Measurements from ENCODE around the gene CHRNB2. TPM values are rescaled to one million over a fixed set of nuclear protein-coding genes. Genes with fewer than 3 reads are reported as not detected.

CHRNB2 gene
- total RNA-seq, 1 donor from 2014 or later: not detected

DNA sequence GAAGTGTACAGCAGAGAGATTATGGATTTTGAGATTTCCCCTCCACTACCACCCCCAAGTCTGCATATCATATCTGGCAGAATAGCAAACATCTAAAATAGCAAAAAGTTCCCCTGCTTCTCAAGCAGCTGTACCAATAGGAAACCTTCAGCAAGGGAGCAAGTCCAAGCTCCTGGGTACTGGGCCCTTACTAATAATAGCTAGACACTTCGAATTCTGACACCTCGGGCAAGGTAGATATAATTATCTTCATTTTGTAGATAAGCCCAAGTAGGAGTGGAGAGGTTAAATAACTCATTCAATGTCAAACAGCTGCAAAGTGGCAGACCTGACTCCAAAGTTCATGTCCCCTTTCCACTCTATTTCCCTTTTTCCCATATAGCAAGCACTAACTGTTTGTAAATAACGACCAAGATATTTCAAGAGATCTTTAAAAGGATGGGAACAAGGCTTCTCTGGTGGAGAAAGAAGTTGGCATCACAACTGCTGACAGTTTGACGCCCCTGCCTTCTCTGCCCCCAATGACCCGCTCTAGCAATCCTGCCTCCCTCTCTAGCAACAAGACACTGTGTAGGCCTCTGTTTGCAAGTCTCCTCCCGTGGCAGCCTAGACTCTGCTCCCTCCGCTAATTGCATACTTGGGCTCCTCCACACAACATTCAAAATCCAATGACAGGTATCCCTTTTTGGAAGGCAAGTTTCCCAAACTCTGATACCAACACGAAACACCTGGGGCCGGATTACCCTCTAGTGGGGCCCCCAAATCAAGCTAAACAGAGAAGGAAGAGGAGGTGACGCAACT, 59.1 kb downstream of the CHRNB2 start:
- intact Hi-C loops (cut with micrococcal nuclease): no loop called here
- H3K9me3 ChIP-seq (replicated peaks): peaks cover 15% of the 10 kb centered on the region
- H3K27me3 ChIP-seq (ENCODE audit: low read depth): no peaks in the 10 kb centered on the region
- H3K4me3 ChIP-seq: peak overlapping the region; percentile 94
- peak overlapping the region; percentile 95 for H3K27ac ChIP-seq (replicated peaks)
- TF ChIP-seq, protein P1, sequence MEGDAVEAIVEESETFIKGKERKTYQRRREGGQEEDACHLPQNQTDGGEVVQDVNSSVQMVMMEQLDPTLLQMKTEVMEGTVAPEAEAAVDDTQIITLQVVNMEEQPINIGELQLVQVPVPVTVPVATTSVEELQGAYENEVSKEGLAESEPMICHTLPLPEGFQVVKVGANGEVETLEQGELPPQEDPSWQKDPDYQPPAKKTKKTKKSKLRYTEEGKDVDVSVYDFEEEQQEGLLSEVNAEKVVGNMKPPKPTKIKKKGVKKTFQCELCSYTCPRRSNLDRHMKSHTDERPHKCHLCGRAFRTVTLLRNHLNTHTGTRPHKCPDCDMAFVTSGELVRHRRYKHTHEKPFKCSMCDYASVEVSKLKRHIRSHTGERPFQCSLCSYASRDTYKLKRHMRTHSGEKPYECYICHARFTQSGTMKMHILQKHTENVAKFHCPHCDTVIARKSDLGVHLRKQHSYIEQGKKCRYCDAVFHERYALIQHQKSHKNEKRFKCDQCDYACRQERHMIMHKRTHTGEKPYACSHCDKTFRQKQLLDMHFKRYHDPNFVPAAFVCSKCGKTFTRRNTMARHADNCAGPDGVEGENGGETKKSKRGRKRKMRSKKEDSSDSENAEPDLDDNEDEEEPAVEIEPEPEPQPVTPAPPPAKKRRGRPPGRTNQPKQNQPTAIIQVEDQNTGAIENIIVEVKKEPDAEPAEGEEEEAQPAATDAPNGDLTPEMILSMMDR (IDR thresholded peaks at IDR 0.05; ENCODE audit: borderline replicate concordance): no peak
- peaks cover 63% of the 10 kb centered on the region for H3K4me1 ChIP-seq
- no peak for DNase-seq
- no peaks in the 10 kb centered on the region for H3K36me3 ChIP-seq

DNA sequence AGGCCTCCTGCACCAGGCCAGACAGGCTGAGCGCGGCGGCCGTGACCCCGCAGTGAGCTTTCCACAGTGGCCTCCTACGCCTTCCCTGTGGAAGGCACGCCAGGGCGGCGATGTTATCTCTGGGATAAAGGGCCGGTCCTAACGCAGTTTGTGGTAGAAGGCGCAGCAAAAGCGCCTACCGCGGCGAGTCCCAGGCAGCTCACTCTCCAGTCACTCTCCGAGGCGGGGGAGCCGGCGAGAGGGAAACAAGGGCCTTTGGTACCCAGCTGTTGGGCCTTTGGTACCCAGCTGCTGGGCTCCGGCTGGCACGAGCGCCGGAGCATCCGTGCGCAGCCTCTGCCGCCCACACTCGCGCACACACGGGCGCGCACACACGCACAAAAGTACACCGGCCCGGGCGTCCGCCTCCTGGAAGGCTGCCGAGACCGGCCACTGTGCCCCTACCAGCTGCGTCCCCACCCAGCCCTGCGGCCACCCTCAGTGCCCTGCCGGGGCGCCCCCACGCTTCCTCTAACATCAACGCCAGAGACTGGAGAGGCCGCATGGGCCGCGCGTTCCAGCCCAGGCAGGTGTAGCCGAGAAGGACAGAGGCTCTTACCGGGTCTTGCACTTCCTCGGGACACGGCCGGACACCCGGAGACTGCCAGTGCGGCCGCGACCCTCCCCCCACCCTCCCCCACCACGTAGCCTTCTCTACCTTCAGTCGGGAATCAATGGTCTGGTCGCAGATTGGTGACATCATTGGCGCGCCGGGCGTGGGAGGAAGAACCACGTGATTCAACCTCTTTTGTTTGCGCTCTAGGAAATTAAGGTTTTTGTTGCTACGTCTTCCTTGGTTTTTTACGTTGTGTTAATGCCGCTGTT, 59.9 kb downstream of the CHRNB2 start:
- Histone ChIP-seq H3K27ac (replicated peaks) (peak overlapping the region; percentile 95), H3K27me3 (ENCODE audit: low read depth) (no peaks in the 10 kb centered on the region), H3K4me1 (peaks cover 55% of the 10 kb centered on the region), H3K4me3 (peak overlapping the region; percentile 94), H3K36me3 (no peaks in the 10 kb centered on the region), H3K9me3 (replicated peaks) (peaks cover 15% of the 10 kb centered on the region)
- intact Hi-C loops (cut with micrococcal nuclease): no loop called here
- TF ChIP-seq, protein P1 (IDR thresholded peaks at IDR 0.05; ENCODE audit: borderline replicate concordance): no peak
- peak; percentile 93 for DNase-seq

DNA sequence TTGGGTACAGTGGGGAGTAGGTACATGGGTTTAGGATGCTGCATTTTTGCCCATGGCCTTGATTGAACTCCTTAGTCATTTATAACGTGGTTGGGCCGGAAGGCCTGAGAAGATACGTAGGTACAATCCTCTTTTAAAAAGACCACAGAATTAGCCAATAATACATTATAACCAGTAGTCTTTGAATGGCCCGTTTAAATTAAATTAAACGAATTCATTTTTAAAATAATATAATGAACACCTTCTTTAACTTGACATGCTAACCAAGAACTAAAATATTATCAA, 60.5 kb downstream of the CHRNB2 start:
- intact Hi-C loops (cut with micrococcal nuclease): no loop called here
- TF ChIP-seq, protein P1 (IDR thresholded peaks at IDR 0.05; ENCODE audit: borderline replicate concordance): no peak
- Histone ChIP-seq H3K4me3 (peak overlapping the region; percentile 94), H3K4me1 (peaks cover 49% of the 10 kb centered on the region), H3K27me3 (ENCODE audit: low read depth) (no peaks in the 10 kb centered on the region), H3K27ac (replicated peaks) (peak overlapping the region; percentile 95), H3K9me3 (replicated peaks) (peaks cover 15% of the 10 kb centered on the region), H3K36me3 (no peaks in the 10 kb centered on the region)
- DNase-seq: no peak

DNA sequence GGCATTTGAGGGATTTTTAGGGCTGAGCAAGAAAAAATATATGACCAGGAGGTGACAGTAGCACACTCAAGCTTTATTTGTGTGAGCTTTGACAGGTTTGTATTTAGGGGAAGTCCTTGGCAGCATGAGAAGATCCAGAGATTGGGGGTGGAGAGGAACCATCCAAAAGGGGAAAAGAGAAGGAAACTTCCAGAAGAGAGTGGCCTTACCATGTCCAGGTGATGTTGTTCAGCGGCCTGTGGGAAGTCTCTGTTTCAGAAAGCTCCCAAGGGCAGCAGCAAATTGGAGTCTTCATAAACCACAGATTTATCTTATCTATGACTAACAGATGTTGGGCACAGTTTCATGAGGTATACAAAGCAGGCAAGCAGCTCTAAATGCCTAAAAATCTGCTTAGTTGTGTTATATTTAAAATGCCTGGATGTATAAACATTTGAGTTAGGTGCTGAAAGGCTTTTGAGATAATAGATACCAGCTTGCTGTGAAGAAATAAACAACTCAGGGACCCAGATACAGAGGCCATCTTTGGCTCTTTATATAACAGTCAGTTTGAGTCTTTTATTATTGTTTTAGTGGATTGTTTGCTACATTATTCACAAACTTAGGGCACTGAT, 61.6 kb downstream of the CHRNB2 start:
- H3K36me3 ChIP-seq: no peaks in the 10 kb centered on the region
- intact Hi-C loops (cut with micrococcal nuclease): no loop called here

More for the DNA sequence above, 61.6 kb downstream of the CHRNB2 start:
- Histone ChIP-seq H3K9me3 (replicated peaks) (peaks cover 15% of the 10 kb centered on the region), H3K4me3 (no peak overlapping the region), H3K27ac (replicated peaks) (no peak overlapping the region), H3K27me3 (ENCODE audit: low read depth) (peaks cover 3% of the 10 kb centered on the region), H3K4me1 (peaks cover 44% of the 10 kb centered on the region)
- TF ChIP-seq, protein P1 (IDR thresholded peaks at IDR 0.05; ENCODE audit: borderline replicate concordance): no peak
- DNase-seq: no peak

Other genes starting within 250 kb of the CHRNB2 start
- 0.16 TPM for gene AQP10, start 246.7 kb upstream of the CHRNB2 start, total RNA-seq
- 11.8 TPM for gene ATP8B2, start 242.3 kb upstream of the CHRNB2 start, total RNA-seq
- 10.5 TPM for gene IL6R, start 162.4 kb upstream of the CHRNB2 start, total RNA-seq
- 2.6 TPM for gene TDRD10, start 65.6 kb upstream of the CHRNB2 start, total RNA-seq
- gene SHE, start 65.4 kb upstream of the CHRNB2 start, total RNA-seq: 9.2 TPM
- 57.0 TPM for gene UBE2Q1, start 9.1 kb upstream of the CHRNB2 start, total RNA-seq
- 55.8 TPM for gene ADAR, start 40.4 kb downstream of the CHRNB2 start, total RNA-seq